GM19193 (cell line): ENCODE results near the gene PRAMEF11.
"Not testable (repeated sequence)": the region's sequence is repeated elsewhere in the genome, so short reads cannot be mapped to it uniquely, and the experiment has no call there.

Source experiments
- POLR2A ChIP-seq: IDR thresholded peaks from 4 replicates; pipeline ENCODE4 v1.6.1; 2011; ENCODE audit not compliant: insufficient read depth, insufficient read length; ENCODE audit errors: extremely low read depth

PRAMEF11 gene

DNA sequence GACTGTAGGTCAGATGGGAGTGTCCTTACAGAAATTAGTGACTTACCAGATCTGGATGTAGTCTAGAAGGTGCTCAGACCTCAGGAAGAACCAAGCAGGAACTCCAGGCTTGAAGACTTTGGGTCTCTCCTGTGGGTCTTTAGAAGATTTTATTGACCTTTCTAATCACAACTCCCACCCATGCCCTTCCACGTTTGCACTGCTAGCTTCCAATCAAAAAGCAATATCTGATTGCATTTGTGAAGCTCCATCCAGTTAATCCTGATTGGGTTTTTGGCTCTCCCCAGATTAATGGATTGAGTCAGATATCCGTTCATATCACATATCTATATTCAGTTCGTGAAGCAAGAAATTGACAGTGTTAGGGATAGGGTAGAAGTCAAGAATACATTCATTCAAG is at the start of gene PRAMEF11:
Gene PRAMEF11, minus strand, starts transcription at position 101 of the 400 bp plus-strand sequence. CDS start 2,621 bp downstream, outside the sequence.
- TF ChIP-seq POLR2A: not testable (repeated sequence)

DNA sequence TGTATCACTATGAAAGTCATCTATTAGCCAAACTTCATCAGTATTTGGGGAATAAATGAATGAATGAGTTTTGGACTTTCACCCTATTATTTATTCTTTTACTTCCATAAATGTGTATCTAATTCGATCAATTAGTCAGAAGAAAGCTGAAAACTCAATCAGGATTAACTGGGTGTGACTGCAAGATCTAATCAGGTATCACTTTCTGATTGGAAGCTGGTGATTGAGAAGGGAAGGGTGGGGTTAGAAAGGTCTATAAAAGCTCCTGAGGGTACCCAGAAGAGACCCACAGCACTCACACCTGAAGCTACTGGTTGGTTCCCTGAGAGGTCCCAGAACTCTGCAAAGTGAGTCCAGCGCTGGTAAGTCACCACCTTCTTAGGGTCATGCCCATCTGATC is 25.6 kb upstream of the PRAMEF11 start, which contains the start of gene PRAMEF2:
Gene PRAMEF2, plus strand, starts transcription at position 301 of the 400 bp plus-strand sequence. CDS start 1,924 bp downstream, outside the sequence.
- not testable (repeated sequence) for TF ChIP-seq POLR2A

GRCh38 chr1:12851779-12852178 is 20.6 kb upstream of the PRAMEF11 start:
- no peak for TF ChIP-seq POLR2A

DNA sequence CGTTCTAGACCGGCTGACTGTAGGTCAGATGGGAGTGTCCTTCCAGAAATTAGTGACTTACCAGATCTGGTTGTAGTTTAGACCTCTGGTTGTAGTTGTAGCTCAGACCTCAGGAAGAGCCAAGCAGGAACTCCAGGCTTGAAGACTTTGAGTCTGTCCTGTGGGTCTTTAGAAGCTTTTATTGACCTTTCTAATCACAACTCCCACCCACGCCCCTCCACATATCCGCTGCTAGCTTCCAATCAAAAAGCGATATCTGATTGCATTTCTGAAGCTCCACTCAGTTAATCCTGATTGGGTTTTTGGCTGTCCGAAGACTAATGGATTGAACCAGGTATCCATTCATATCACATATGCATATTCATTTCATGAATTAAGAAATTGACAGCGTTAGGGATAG is 17.4 kb upstream of the PRAMEF11 start, which contains the start of gene HNRNPCL1:
Gene HNRNPCL1, minus strand, starts transcription at position 101 of the 400 bp plus-strand sequence. CDS start 431 bp downstream, outside the sequence.
- TF ChIP-seq POLR2A: not testable (repeated sequence)

GRCh38 chr1:12811409-12811784 is 19.8 kb downstream of the PRAMEF11 start:
- no peak for TF ChIP-seq POLR2A

DNA sequence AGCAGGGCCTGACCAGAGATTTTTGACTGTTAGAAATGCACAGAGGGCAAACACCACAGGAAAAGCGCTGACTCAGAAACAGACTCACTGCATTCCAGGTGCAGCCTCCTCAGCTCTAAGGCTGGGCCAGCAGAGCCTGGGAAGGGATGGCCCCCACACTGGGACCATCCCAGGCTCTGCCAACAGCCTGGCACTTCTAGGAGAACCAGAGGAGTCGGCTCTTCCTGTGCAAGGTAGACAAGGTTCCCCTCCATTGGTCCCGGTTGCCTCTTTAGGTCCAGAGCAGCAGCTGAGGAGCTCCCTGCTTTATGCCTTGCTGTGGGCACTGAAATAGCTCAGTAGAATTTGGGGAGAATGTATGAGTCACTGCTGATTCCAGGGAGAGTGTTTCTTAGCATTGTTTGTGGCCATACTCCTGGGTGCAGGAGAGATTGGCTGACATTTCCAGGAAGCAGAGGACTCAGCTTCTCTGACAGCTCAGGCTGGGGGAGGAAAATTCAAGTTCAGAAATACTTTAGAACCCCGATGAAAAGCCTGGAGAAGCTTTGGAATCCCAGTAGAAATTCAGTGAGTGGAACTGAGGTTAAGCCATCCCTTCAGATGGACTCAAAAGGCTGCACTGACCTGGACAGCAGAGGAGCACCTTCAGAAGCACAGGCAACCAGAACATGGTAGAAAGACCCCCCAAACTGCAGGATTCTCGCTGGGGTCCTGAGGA is 20.4 kb downstream of the PRAMEF11 start:
- TF ChIP-seq POLR2A: no peak

- TF ChIP-seq POLR2A: no peak
These were observed 21.3 kb downstream of the PRAMEF11 start for GRCh38 chr1:12809933-12810332.

- no peak for TF ChIP-seq POLR2A
These were observed 31.5 kb downstream of the PRAMEF11 start for GRCh38 chr1:12799730-12800129.

DNA sequence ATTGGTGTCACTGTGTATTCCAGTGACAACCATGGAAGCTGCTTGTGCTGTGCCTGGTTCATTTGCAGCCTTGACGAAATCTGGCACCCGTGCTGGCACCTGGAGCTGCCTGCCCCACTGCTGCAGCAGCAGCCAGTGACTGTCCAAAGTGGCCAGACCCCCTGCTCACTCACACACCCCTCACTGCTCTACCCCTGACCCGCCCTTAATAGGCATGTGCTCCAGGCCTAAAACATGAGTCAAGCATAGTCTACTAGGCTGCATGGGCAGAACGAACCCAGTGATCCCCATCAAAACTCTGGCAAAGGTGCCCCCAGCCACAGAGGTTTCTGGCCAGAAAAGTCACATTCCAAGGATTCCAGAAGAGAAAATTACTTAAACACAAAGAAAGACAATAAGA is 32.3 kb downstream of the PRAMEF11 start:
- TF ChIP-seq POLR2A: no peak

DNA sequence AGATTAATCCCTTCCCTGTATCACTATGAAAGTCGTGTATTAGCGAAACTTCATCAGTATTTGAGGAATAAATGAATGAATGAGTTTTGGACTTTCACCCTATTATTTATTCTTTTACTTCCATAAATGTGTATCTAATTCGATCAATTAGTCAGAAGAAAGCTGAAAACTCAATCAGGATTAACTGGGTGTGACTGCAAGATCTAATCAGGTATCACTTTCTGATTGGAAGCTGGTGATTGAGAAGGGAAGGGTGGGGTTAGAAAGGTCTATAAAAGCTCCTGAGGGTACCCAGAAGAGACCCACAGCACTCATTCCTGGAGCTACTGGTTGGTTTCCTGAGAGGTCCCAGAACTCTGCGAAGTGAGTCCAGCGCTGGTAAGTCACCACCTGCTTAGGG is 40.1 kb downstream of the PRAMEF11 start, which contains the start of gene PRAMEF1:
Gene PRAMEF1, plus strand, starts transcription at position 301 of the 400 bp plus-strand sequence. CDS start 1,831 bp downstream, outside the sequence.
- TF ChIP-seq POLR2A: not testable (repeated sequence)

- TF ChIP-seq POLR2A: no peak
These were observed 52.3 kb downstream of the PRAMEF11 start for GRCh38 chr1:12778907-12779306.

GRCh38 chr1:12778061-12778460 is 53.1 kb downstream of the PRAMEF11 start:
- TF ChIP-seq POLR2A: no peak

- no peak for TF ChIP-seq POLR2A
These were observed 54.2 kb downstream of the PRAMEF11 start for GRCh38 chr1:12776801-12777557.

- TF ChIP-seq POLR2A: no peak
These were observed 55.8 kb downstream of the PRAMEF11 start for GRCh38 chr1:12775443-12775842.

DNA sequence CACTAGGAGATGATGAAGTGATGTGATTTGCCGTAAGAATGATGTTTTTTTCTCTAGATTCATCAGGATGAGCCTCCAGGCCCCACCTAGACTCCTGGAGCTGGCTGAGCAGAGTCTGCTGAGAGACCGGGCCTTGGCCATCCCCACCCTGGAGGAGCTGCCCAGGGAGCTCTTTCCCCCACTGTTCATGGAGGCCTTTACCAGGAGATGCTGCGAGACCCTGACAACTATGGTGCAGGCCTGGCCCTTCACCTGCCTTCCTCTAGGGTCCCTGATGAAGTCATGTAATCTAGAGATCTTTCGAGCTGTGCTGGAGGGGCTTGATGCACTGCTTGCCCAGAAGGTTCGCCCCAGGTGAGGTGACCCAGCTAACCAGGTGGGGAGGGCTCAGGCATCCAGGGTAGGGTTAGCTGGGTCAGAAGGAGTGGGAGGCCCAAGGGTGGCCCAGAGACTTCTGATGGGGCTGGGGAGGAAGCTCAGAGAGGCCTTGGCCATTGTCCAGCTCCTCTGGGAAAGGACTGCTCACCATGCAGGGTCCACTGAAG is 56.3 kb downstream of the PRAMEF11 start:
- no peak for TF ChIP-seq POLR2A
